ENCODE results near the gene LPAR1. TPM values are rescaled to one million over a fixed set of nuclear protein-coding genes. Genes with fewer than 3 reads are reported as not detected.

LPAR1 gene
- total and polyA plus RNA-seq, 2 donors (not counting 1 experiment from before 2014, with no cell fraction given) = 222 to 240 TPM

GRCh38 chr9:110844121-110844520 lies 194.1 kb downstream of the LPAR1 start:
- Histone ChIP-seq H3K36me3 (ENCODE audit: control insufficient read depth, insufficient read depth, low read length) (no peaks in the 10 kb centered on the region), H3K27ac (ENCODE audit: insufficient read depth, low read length) (no peak overlapping the region)
- peak in 1 of 2 donors; percentile 9 for DNase-seq (ENCODE audit: low read depth in 2 of 2)

GRCh38 chr9:110842986-110843385 lies 195.3 kb downstream of the LPAR1 start:
- Histone ChIP-seq H3K36me3 (ENCODE audit: control insufficient read depth, insufficient read depth, low read length) (no peaks in the 10 kb centered on the region), H3K9ac (ENCODE audit: insufficient read depth, low read length) (no peak overlapping the region), H3K4me2 (ENCODE audit: extremely low read depth, insufficient read depth, low read length) (no peak overlapping the region), H3K4me3 (replicated peaks in 1 of 4; ENCODE audit: control extremely low read depth in 1 of 4, insufficient read depth in 1 of 4, low read depth in 3 of 4, low read length in 4 of 4) (no peak overlapping the region), H3K9me3 (ENCODE audit: control insufficient read depth, insufficient read depth, low read depth, low read length) (no peaks in the 10 kb centered on the region), H3K27ac (ENCODE audit: insufficient read depth, low read length) (no peak overlapping the region), H3K4me1 (ENCODE audit: control insufficient read depth, extremely low read depth, insufficient read depth, low read length) (peaks cover 2% of the 10 kb centered on the region), H2AFZ (ENCODE audit: low read length) (no peak overlapping the region), H4K20me1 (ENCODE audit: control insufficient read depth, extremely low read depth, insufficient read depth, low read length) (no peaks in the 10 kb centered on the region), H3K27me3 (ENCODE audit: control insufficient read depth, insufficient read depth, low read length) (no peaks in the 10 kb centered on the region), H3K79me2 (ENCODE audit: control insufficient read depth, insufficient read depth, low read length) (no peaks in the 10 kb centered on the region)
- peak in 1 of 2 donors; percentile 69 for DNase-seq (ENCODE audit: low read depth in 2 of 2)
- TF ChIP-seq EZH2 (IDR thresholded peaks at IDR 0.05; ENCODE audit: low read length, missing control alignments) = no peak
- no peak for TF ChIP-seq CTCF (conservative IDR thresholded peaks at IDR 0.05 in 1 of 2, IDR thresholded peaks at IDR 0.05 in 1 of 2; ENCODE audit: low read depth in 1 of 2, low read length in 2 of 2)

More at GRCh38 chr9:110844121-110844520, 194.1 kb downstream of the LPAR1 start:
- Histone ChIP-seq H4K20me1 (ENCODE audit: control insufficient read depth, extremely low read depth, insufficient read depth, low read length) (no peaks in the 10 kb centered on the region), H2AFZ (ENCODE audit: low read length) (no peak overlapping the region), H3K79me2 (ENCODE audit: control insufficient read depth, insufficient read depth, low read length) (no peaks in the 10 kb centered on the region), H3K9me3 (ENCODE audit: control insufficient read depth, insufficient read depth, low read depth, low read length) (no peaks in the 10 kb centered on the region), H3K4me3 (replicated peaks in 1 of 4; ENCODE audit: control extremely low read depth in 1 of 4, insufficient read depth in 1 of 4, low read depth in 3 of 4, low read length in 4 of 4) (no peak overlapping the region), H3K4me1 (ENCODE audit: control insufficient read depth, extremely low read depth, insufficient read depth, low read length) (peaks cover 2% of the 10 kb centered on the region), H3K27me3 (ENCODE audit: control insufficient read depth, insufficient read depth, low read length) (no peaks in the 10 kb centered on the region), H3K9ac (ENCODE audit: insufficient read depth, low read length) (no peak overlapping the region), H3K4me2 (ENCODE audit: extremely low read depth, insufficient read depth, low read length) (no peak overlapping the region)
- no peak for TF ChIP-seq CTCF (conservative IDR thresholded peaks at IDR 0.05 in 1 of 2, IDR thresholded peaks at IDR 0.05 in 1 of 2; ENCODE audit: low read depth in 1 of 2, low read length in 2 of 2)
- no peak for TF ChIP-seq EZH2 (IDR thresholded peaks at IDR 0.05; ENCODE audit: low read length, missing control alignments)

GRCh38 chr9:110842169-110842568 lies 196.1 kb downstream of the LPAR1 start:
- TF ChIP-seq EZH2 (IDR thresholded peaks at IDR 0.05; ENCODE audit: low read length, missing control alignments) (no peak), CTCF (conservative IDR thresholded peaks at IDR 0.05 in 1 of 2, IDR thresholded peaks at IDR 0.05 in 1 of 2; ENCODE audit: low read depth in 1 of 2, low read length in 2 of 2) (no peak)
- no peak overlapping the region for H3K4me3 ChIP-seq (replicated peaks in 1 of 4; ENCODE audit: control extremely low read depth in 1 of 4, insufficient read depth in 1 of 4, low read depth in 3 of 4, low read length in 4 of 4)
- peak in 1 of 2 donors; percentile 84 for DNase-seq (ENCODE audit: low read depth in 2 of 2)

More at GRCh38 chr9:110842169-110842568, 196.1 kb downstream of the LPAR1 start:
- Histone ChIP-seq H3K9me3 (ENCODE audit: control insufficient read depth, insufficient read depth, low read depth, low read length) (no peaks in the 10 kb centered on the region), H4K20me1 (ENCODE audit: control insufficient read depth, extremely low read depth, insufficient read depth, low read length) (no peaks in the 10 kb centered on the region), H3K79me2 (ENCODE audit: control insufficient read depth, insufficient read depth, low read length) (no peaks in the 10 kb centered on the region), H2AFZ (ENCODE audit: low read length) (no peak overlapping the region), H3K9ac (ENCODE audit: insufficient read depth, low read length) (no peak overlapping the region), H3K27ac (ENCODE audit: insufficient read depth, low read length) (no peak overlapping the region), H3K36me3 (ENCODE audit: control insufficient read depth, insufficient read depth, low read length) (no peaks in the 10 kb centered on the region), H3K4me2 (ENCODE audit: extremely low read depth, insufficient read depth, low read length) (no peak overlapping the region), H3K4me1 (ENCODE audit: control insufficient read depth, extremely low read depth, insufficient read depth, low read length) (peaks cover 2% of the 10 kb centered on the region), H3K27me3 (ENCODE audit: control insufficient read depth, insufficient read depth, low read length) (no peaks in the 10 kb centered on the region)

All from fibroblast of lung (primary cell).